GM12878 (cell line): ENCODE data around the gene PINK1. TPM values are rescaled to one million over a fixed set of nuclear protein-coding genes. Genes with fewer than 3 reads are reported as not detected.

Experiments
- ATAC-seq: fragments of 200-7000 bp; cut with Tn5 transposase; 3 replicates; pipeline ENCODE4 v1.9.1; 2020; ENCODE audit warnings: mild to moderate bottlenecking, moderate library complexity
- BruUV-seq: library from RNA; stranded (reverse); fragments of 400-500 nt; replicated peaks from 2 replicates; lab custom pipeline; 2021; lab: Mats Ljungman, UMichigan
- CTCF ChIA-PET: fragments of 300-600 bp; sonication (Branson Sonifier 250); formaldehyde crosslinking; extraction: SDS; loops from one replicate; lab custom pipeline; 2021; ENCODE audit warnings: inconsistent platforms; lab: Yijun Ruan, JAX
- POLR2A ChIA-PET: fragments of 350-600 bp; formaldehyde crosslinking; extraction: SDS; loops from one replicate; lab custom pipeline; 2021; ENCODE audit warnings: inconsistent platforms; lab: Charles Lee
- RAD21 ChIA-PET: fragments of 300-600 bp; sonication (Branson Sonifier 250); formaldehyde crosslinking; loops from one replicate; lab custom pipeline; 2023; ENCODE audit warnings: antibody characterized with exemption; ENCODE audit not compliant: unreplicated experiment; lab: Charles Lee
- SMC1A ChIA-PET: fragments of 300-600 bp; sonication (Branson Sonifier 250); formaldehyde crosslinking; loops from one replicate; lab custom pipeline; 2023; ENCODE audit not compliant: unreplicated experiment, uncharacterized antibody; lab: Charles Lee
- DNase-seq: peaks from one replicate; pipeline ENCODE4 v3.0.0-alpha.2; 2011; ENCODE audit warnings: low read depth, low spot score
- FAIRE-seq: peaks from 3 replicates; lab custom pipeline; 2011; peaks lifted over from hg19 to GRCh38; lab: Jason Lieb, UNC
- H2AFZ ChIP-seq: 2 replicates; pipeline ENCODE4 v1.6.0; 2011; ENCODE audit warnings: low read depth, low read length, control low read depth; ENCODE audit not compliant: control insufficient read depth
- H3K27ac ChIP-seq: 2 replicates; pipeline ENCODE4 v1.5.1; 2011; ENCODE audit warnings: control low read depth; ENCODE audit not compliant: control insufficient read depth, insufficient read depth
- H3K27me3 ChIP-seq, 2 experiments: replicated peaks in 1 of 2; 2 replicates each; pipeline versions ENCODE4 v1.6.0 to v1.6.1; 2011; ENCODE audit warnings: low read length in 1 of 2; ENCODE audit not compliant: control insufficient read depth in 2 of 2, insufficient read depth in 2 of 2
- H3K36me3 ChIP-seq, 2 experiments: 2 replicates each; pipeline ENCODE4 v1.5.1; 2011; ENCODE audit warnings: low read length in 1 of 2; ENCODE audit not compliant: control insufficient read depth in 2 of 2, insufficient read depth in 2 of 2
- H3K4me1 ChIP-seq: 2 replicates; pipeline ENCODE4 v1.6.1; 2011; ENCODE audit warnings: mild to moderate bottlenecking, low read length, moderate library complexity, mixed read lengths; ENCODE audit not compliant: control insufficient read depth, insufficient read depth
- H3K4me2 ChIP-seq: 2 replicates; pipeline ENCODE4 v1.6.0; 2011; ENCODE audit warnings: control low read depth; ENCODE audit not compliant: control insufficient read depth, insufficient read depth
- H3K4me3 ChIP-seq: fragments of 200-600 bp; sonication (generic); 2 replicates; pipeline ENCODE4 v1.5.1; 2016
- H3K79me2 ChIP-seq: 2 replicates; pipeline ENCODE4 v1.6.0; 2011; ENCODE audit warnings: low read length; ENCODE audit not compliant: control insufficient read depth, insufficient read depth
- H3K9ac ChIP-seq: 2 replicates; pipeline ENCODE4 v1.8.0; 2011; ENCODE audit warnings: low read length, control low read depth, mixed read lengths; ENCODE audit not compliant: control insufficient read depth, insufficient read depth
- H3K9me3 ChIP-seq: replicated peaks from 3 replicates; pipeline ENCODE4 v1.5.1; 2011; ENCODE audit warnings: mild to moderate bottlenecking, low read length; ENCODE audit not compliant: control insufficient read depth, insufficient read depth
- H4K20me1 ChIP-seq: 2 replicates; pipeline ENCODE4 v1.6.0; 2011; ENCODE audit not compliant: control insufficient read depth, insufficient read depth
- ASH2L ChIP-seq: fragments of 300-600, 200-600 bp; sonication (generic); IDR thresholded peaks from 2 replicates; pipeline ENCODE4 v1.6.1; 2017; ENCODE audit warnings: low read depth, mild to moderate bottlenecking, borderline replicate concordance
- E4F1 ChIP-seq: fragments of 450-650 bp; IDR thresholded peaks from 2 replicates; pipeline ENCODE4 v1.6.1; 2018; ENCODE audit warnings: borderline replicate concordance, mild to moderate bottlenecking; ENCODE audit not compliant: partially characterized antibody
- ESRRA ChIP-seq: IDR thresholded peaks from 2 replicates; pipeline ENCODE4 v1.6.1; 2012; ENCODE audit warnings: mild to moderate bottlenecking, low read length, improper control_type of control experiment
- ETV6 ChIP-seq, 2 experiments: fragments of 450-650 bp in 1 of 2; IDR thresholded peaks in 1 of 2; conservative IDR thresholded peaks in 1 of 2; 2 replicates each; pipeline ENCODE4 v1.6.1; 2014; ENCODE audit warnings: antibody characterized with exemption in 1 of 2, borderline replicate concordance in 1 of 2, low read depth in 1 of 2, mild to moderate bottlenecking in 1 of 2, moderate library complexity in 1 of 2
- NFYB ChIP-seq: IDR thresholded peaks from 2 replicates; pipeline ENCODE4 v1.6.1; 2011; ENCODE audit warnings: low read depth, mild to moderate bottlenecking, low read length, improper control_type of control experiment, moderate library complexity; ENCODE audit not compliant: insufficient read depth
- RAD51 ChIP-seq: fragments of 450-650 bp; IDR thresholded peaks from 2 replicates; pipeline ENCODE4 v1.6.1; 2016; ENCODE audit warnings: moderate library complexity, mild to moderate bottlenecking, inconsistent platforms
- USF1 ChIP-seq: IDR thresholded peaks from 2 replicates; pipeline ENCODE4 v1.6.1; 2011; ENCODE audit warnings: borderline replicate concordance, low read depth, mild to moderate bottlenecking, moderate library complexity, mixed read lengths, low read length; ENCODE audit not compliant: insufficient read depth; ENCODE audit errors: extremely low read length
- WGBS: methylation state at CpG from one replicate; pipeline ENCODE4 v1.1.6; 2016; ENCODE audit warnings: low lambda C conversion rate; ENCODE audit not compliant: insufficient replicate concordance, insufficient coverage; ENCODE audit errors: missing lambda C conversion rate; 5-methylcytosine and 5-hydroxymethylcytosine counted together
- in situ Hi-C: fragments of 300-500 bp; cut with MboI; formaldehyde crosslinking; loops from 9 replicates; pipeline ENCODE4 v1.14.3; 2018; ENCODE audit warnings: mixed read lengths
- intact Hi-C: fragments of 100-400 bp; cut with micrococcal nuclease; formaldehyde crosslinking; loops from one replicate; pipeline ENCODE4 v1.14.2; 2022; ENCODE audit not compliant: unreplicated experiment
- polyA plus RNA-seq, 11 experiments: library from polyadenylated mRNA; depleted of rRNA in 4 of 11; unstranded in 6 of 11; stranded (reverse) in 5 of 11; fragments of >200 nt; fragmentation: Nextera tagmentation in 4 of 11; fragmentation: Illumina TruSeq in 1 of 11; extraction: Ambion mirVana in 4 of 11; extraction: Trizol in 1 of 11; gene quantifications; 1 replicate in 1 of 11; 2 replicates in 10 of 11; pipeline versions ENCODE4 v1.2.1 to v1.2.3, GENCODE V29; 2011 to 2016; ENCODE audit warnings: inconsistent platforms in 2 of 11, missing spikeins in 2 of 11, low read depth in 1 of 11
- total RNA-seq, 4 experiments: library from RNA; depleted of rRNA in 3 of 4; stranded (reverse); fragments of >200 nt in 3 of 4; fragmentation: Illumina TruSeq in 1 of 4; extraction: Trizol in 1 of 4; gene quantifications; 2 replicates each; pipeline versions ENCODE4 v1.2.1 to v1.2.3, GENCODE V29; 2013 to 2021
- TF ChIP-seq, protein P1 (sequence below): IDR thresholded peaks from 2 replicates; pipeline ENCODE4 v1.6.1; 2011; ENCODE audit warnings: low read depth, mild to moderate bottlenecking, low read length, moderate library complexity, borderline replicate concordance; ENCODE audit errors: extremely low read depth
- TF ChIP-seq, protein P2 (sequence below): IDR thresholded peaks from 2 replicates; pipeline ENCODE4 v1.6.1; 2011; ENCODE audit warnings: low read depth, low read length, improper control_type of control experiment, borderline replicate concordance

The PINK1 gene
- total and polyA plus RNA-seq, 10 of the 15 experiments (the other 5 are each of a cell fraction or from before 2014, with no cell fraction given), result 0.42 to 4.4 (median 1.9) TPM; not detected in 1

- Histone ChIP-seq H3K9ac (no peak overlapping the region), H3K9me3 (no peaks in the 10 kb centered on the region), H3K36me3 (no peaks in the 10 kb centered on the region), H3K4me3 (no peak overlapping the region), H3K4me2 (no peak overlapping the region), H3K79me2 (peaks cover 1% of the 10 kb centered on the region; the same call in 1 of the 2 replicates), H3K27ac (no peak overlapping the region), H3K4me1 (no peaks in the 10 kb centered on the region), H3K27me3 (no peaks in the 10 kb centered on the region), H4K20me1 (no peaks in the 10 kb centered on the region), H2AFZ (no peak overlapping the region)
- intact Hi-C loops (no loop called here), in situ Hi-C loops (no loop called here)
- WGBS, result 100% methylated on average over 1 of the region's 1 CpG
- ChIA-PET RAD21 (no interaction called here), POLR2A (no interaction called here), CTCF (interaction anchor here (0.6 kb wide), 1 partner anchor 71 kb away, joined by 3 read pairs; no protein-coding TSS in a partner anchor), SMC1A (interaction anchor here (0.7 kb wide), 1 partner anchor 9 kb away, joined by 3 read pairs; no protein-coding TSS in a partner anchor)
- ATAC-seq, result peak; percentile 83
- FAIRE-seq, result no peak
- BruUV-seq, result no TSS peak
- TF ChIP-seq ASH2L, result no peak
- peak; percentile 60 for TF ChIP-seq USF1
- TF ChIP-seq NFYB, result peak; percentile 80
- TF ChIP-seq, protein P1, sequence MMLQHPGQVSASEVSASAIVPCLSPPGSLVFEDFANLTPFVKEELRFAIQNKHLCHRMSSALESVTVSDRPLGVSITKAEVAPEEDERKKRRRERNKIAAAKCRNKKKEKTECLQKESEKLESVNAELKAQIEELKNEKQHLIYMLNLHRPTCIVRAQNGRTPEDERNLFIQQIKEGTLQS, result peak; percentile 16; the same call in 1 of the 2 replicates
- TF ChIP-seq ETV6 (conservative IDR thresholded peaks at IDR 0.05 in 1 of 2, IDR thresholded peaks at IDR 0.05 in 1 of 2; ENCODE audit: borderline replicate concordance in 1 of 2, low read depth in 1 of 2), result no peak
- no peak for TF ChIP-seq ESRRA
- peak; percentile 71 for TF ChIP-seq RAD51
- TF ChIP-seq, protein P2, sequence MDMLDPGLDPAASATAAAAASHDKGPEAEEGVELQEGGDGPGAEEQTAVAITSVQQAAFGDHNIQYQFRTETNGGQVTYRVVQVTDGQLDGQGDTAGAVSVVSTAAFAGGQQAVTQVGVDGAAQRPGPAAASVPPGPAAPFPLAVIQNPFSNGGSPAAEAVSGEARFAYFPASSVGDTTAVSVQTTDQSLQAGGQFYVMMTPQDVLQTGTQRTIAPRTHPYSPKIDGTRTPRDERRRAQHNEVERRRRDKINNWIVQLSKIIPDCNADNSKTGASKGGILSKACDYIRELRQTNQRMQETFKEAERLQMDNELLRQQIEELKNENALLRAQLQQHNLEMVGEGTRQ, result peak; percentile 50
- no peak for TF ChIP-seq E4F1
- peak; percentile 7 for DNase-seq
These were observed 33.5 kb downstream of the PINK1 start for GRCh38 chr1:20666804-20667203.
